Esophagus squamous epithelium (tissue), 5 donors: ENCODE measurements around the gene CCDC78. TPM values are rescaled to one million over a fixed set of nuclear protein-coding genes. Genes with fewer than 3 reads are reported as not detected.
A peak's percentile ranks its signal among the peaks of the same experiment; 100 is the strongest.

Experiments used
- DNase-seq: peaks from one replicate; lab custom pipeline; 2025; lab: John Stamatoyannopoulos, UW
- H3K27ac ChIP-seq, 4 donors: fragments of 200-600 bp; sonication (generic); one replicate each; pipeline ENCODE4 v1.5.1; 2016 to 2019; ENCODE audit warnings: mild to moderate bottlenecking in 1 of 4
- H3K27me3 ChIP-seq, 4 donors: fragments of 200-600 bp; sonication (generic); 1 replicate in 3 of 4; 2 replicates in 1 of 4; pipeline versions ENCODE4 v1.5.1 to v1.6.0; 2017 to 2021; ENCODE audit warnings: antibody characterized with exemption in 1 of 4
- H3K36me3 ChIP-seq, 3 donors: fragments of 200-600 bp; sonication (generic); one replicate each; pipeline ENCODE4 v1.5.1; 2016 to 2019
- H3K4me1 ChIP-seq, 3 donors: fragments of 200-600 bp; sonication (generic); one replicate each; pipeline ENCODE4 v1.5.1; 2017 to 2019
- H3K4me3 ChIP-seq, 4 donors: fragments of 200-600 bp; sonication (generic); 1 replicate in 3 of 4; 2 replicates in 1 of 4; pipeline ENCODE4 v1.5.1; 2016 to 2019; ENCODE audit warnings: mild to moderate bottlenecking in 2 of 4, moderate library complexity in 1 of 4
- H3K9me3 ChIP-seq, 3 donors: fragments of 200-600 bp; sonication (generic); one replicate each; pipeline ENCODE4 v1.5.1; 2016 to 2019
- CTCF ChIP-seq, 6 experiments: fragments of 450-650 bp in 4 of 6; fragments of 200-600 bp in 2 of 6; sonication (generic) in 2 of 6; IDR thresholded peaks; one replicate each; pipeline ENCODE4 v1.5.1; 2016 to 2019; ENCODE audit warnings: antibody characterized with exemption in 6 of 6, mild to moderate bottlenecking in 4 of 6, moderate library complexity in 4 of 6
- POLR2A ChIP-seq, 4 donors: fragments of 450-650 bp; IDR thresholded peaks; one replicate each; pipeline ENCODE4 v1.6.1; 2017; ENCODE audit warnings: antibody characterized with exemption in 4 of 4, mild to moderate bottlenecking in 4 of 4, moderate library complexity in 3 of 4
- WGBS, 2 donors: methylation state at CpG; one replicate each; pipeline ENCODE4 v1.1.5; 2018; 5-methylcytosine and 5-hydroxymethylcytosine counted together
- intact Hi-C: fragments of 100-400 bp; cut with DNase I; formaldehyde crosslinking; loops from one replicate; pipeline ENCODE4 v1.15.0; 2022
- total RNA-seq, 4 donors: library from RNA; depleted of rRNA; stranded (reverse); fragments of >200 nt; gene quantifications; one replicate each; pipeline ENCODE4 v1.1.0, GENCODE V29; 2016
- donor health status: DM: yes; HTN: yes; CAD: no.

Gene CCDC78
- total RNA-seq, 4 donors from 2014 or later = under 0.01 to 1.0 (median 0.47) TPM

DNA sequence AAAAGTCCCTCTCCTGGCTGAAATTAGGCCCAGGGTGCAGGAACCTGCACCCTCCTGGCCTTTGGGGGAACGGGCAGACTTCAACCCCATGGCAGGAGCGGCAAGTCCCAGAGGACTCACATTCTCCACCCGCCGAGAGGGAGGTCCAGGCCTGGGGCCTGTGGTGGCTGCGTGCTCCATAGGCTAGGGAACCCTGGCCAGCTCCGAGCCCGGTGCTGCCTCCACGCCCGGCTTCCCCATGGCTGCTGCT lies 130 bp downstream of the CCDC78 start:
- peaks cover 0 to 10% (median 7%) of the 10 kb centered on the region in 3 donors for H3K36me3 ChIP-seq
- H3K27ac ChIP-seq = no peak overlapping the region
- no CpG with 5 or more reads among the region's 9 CpGs for WGBS, 2 donors
- peaks cover 0 to 49% (median 1%) of the 10 kb centered on the region in 4 donors for H3K27me3 ChIP-seq
- H3K4me1 ChIP-seq = peaks cover 31 to 50% (median 36%) of the 10 kb centered on the region in 3 donors
- TF ChIP-seq POLR2A (IDR thresholded peaks at IDR 0.05) (no peak), CTCF (IDR thresholded peaks at IDR 0.05) (no peak)
- H3K9me3 ChIP-seq = no peaks in the 10 kb centered on the region
- no peak for DNase-seq
- intact Hi-C loops = no loop called here
- peak overlapping the region in 2 of 4 donors; percentile 54 to 67 for H3K4me3 ChIP-seq

DNA sequence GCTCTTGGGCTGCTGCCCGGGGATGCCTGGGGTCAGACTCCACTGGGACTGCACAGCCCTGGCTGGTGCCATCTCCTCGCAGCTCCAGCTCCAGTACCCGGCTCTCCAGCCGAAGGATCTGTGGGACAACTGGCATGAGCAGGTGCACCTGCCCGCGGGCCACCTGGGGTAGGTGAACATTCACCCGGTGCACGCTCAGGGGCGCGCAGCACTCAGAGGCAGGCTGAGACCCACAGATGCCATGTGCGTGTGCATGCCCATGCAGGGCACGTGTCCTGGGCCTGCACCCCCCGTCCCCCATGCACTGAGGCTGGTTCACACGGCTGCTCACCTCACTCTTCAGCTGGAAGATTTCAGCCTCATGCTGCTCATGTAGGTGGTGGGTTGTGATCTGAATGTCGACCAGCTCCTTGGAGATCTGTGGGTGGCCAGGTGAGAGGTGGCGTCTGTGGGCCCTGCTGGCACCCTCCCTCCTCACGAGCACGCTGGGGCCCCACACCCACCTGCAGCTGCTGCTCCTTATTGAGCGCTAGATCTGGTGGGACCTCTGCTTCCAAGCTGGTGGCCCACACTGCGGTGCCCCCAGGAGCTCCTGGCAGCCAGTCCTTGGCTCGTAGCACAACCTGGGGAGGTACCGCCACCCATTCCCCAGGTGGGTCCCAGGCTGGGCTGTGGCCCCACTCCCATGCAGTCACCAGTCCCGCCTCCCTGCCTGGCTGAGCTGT lies 618 bp downstream of the CCDC78 start:
- H3K4me1 ChIP-seq = peaks cover 31 to 53% (median 37%) of the 10 kb centered on the region in 3 donors
- 50% methylated on average over 5 of the region's 23 CpGs; no CpG with 5 or more reads in 1 of the 2 donors for WGBS, 2 donors
- H3K27me3 ChIP-seq = peaks cover 0 to 49% (median 1%) of the 10 kb centered on the region in 4 donors
- H3K4me3 ChIP-seq = no peak overlapping the region
- no peak overlapping the region for H3K27ac ChIP-seq
- intact Hi-C loops = no loop called here
- TF ChIP-seq CTCF (IDR thresholded peaks at IDR 0.05) (no peak), POLR2A (IDR thresholded peaks at IDR 0.05) (no peak)
- DNase-seq = no peak
- no peaks in the 10 kb centered on the region for H3K9me3 ChIP-seq
- H3K36me3 ChIP-seq = peaks cover 0 to 5% (median 4%) of the 10 kb centered on the region in 3 donors

- WGBS, 2 donors = 64 to 68% methylated on average over 5 to 6 of the region's 7 CpGs
- Histone ChIP-seq H3K4me1 (peaks cover 37 to 59% (median 43%) of the 10 kb centered on the region in 3 donors), H3K9me3 (no peaks in the 10 kb centered on the region), H3K27ac (no peak overlapping the region), H3K36me3 (no peaks in the 10 kb centered on the region), H3K27me3 (peaks cover 0 to 49% (median 1%) of the 10 kb centered on the region in 4 donors), H3K4me3 (no peak overlapping the region)
- no peak for DNase-seq
- no peak for TF ChIP-seq CTCF (IDR thresholded peaks at IDR 0.05)
- TF ChIP-seq POLR2A (IDR thresholded peaks at IDR 0.05) = no peak
- intact Hi-C loops = no loop called here
Measured at GRCh38 chr16:725041-725376, 1.2 kb downstream of the CCDC78 start.

GRCh38 chr16:724188-725040 lies 1.8 kb downstream of the CCDC78 start:
- no peak overlapping the region for H3K4me3 ChIP-seq
- TF ChIP-seq POLR2A (IDR thresholded peaks at IDR 0.05) (no peak), CTCF (IDR thresholded peaks at IDR 0.05) (no peak)
- peaks cover 41 to 65% (median 45%) of the 10 kb centered on the region in 3 donors for H3K4me1 ChIP-seq
- H3K27ac ChIP-seq = no peak overlapping the region
- no peaks in the 10 kb centered on the region for H3K9me3 ChIP-seq
- no peak for DNase-seq
- 40% methylated on average over 1 to 5 of the region's 29 CpGs for WGBS, 2 donors
- intact Hi-C loops = no loop called here
- no peaks in the 10 kb centered on the region for H3K36me3 ChIP-seq
- peaks cover 0 to 48% (median 1%) of the 10 kb centered on the region in 4 donors for H3K27me3 ChIP-seq

GRCh38 chr16:723695-724094 lies 2.5 kb downstream of the CCDC78 start:
- Histone ChIP-seq H3K4me1 (peaks cover 39 to 65% (median 42%) of the 10 kb centered on the region in 3 donors), H3K27ac (no peak overlapping the region), H3K36me3 (no peaks in the 10 kb centered on the region), H3K9me3 (no peaks in the 10 kb centered on the region), H3K4me3 (no peak overlapping the region), H3K27me3 (peaks cover 0 to 41% (median 1%) of the 10 kb centered on the region in 4 donors)
- intact Hi-C loops = no loop called here
- no peak for TF ChIP-seq POLR2A (IDR thresholded peaks at IDR 0.05)
- TF ChIP-seq CTCF (IDR thresholded peaks at IDR 0.05) = no peak
- WGBS, 2 donors = 60 to 73% methylated on average over 1 to 2 of the region's 9 CpGs
- no peak for DNase-seq
